GM23338 (cell line): ENCODE data around the gene PGBD4. TPM values are rescaled to one million over a fixed set of nuclear protein-coding genes. Genes with fewer than 3 reads are reported as not detected.

ENCODE experiments used
- ATAC-seq: fragments of 200-7000 bp; cut with Tn5 transposase; 3 replicates; pipeline ENCODE4 v1.9.1; 2020
- DNase-seq: peaks from one replicate; pipeline ENCODE4 v3.0.0-alpha.2; 2015; ENCODE audit warnings: low spot score
- H2AFZ ChIP-seq: fragments of 200-600 bp; sonication (generic); 2 replicates; pipeline ENCODE4 v1.8.0; 2016; ENCODE audit warnings: antibody characterized with exemption, mild to moderate bottlenecking, moderate library complexity
- H3F3A ChIP-seq: fragments of 200-600 bp; sonication (generic); replicated peaks from 2 replicates; pipeline ENCODE4 v1.8.0; 2017; ENCODE audit warnings: antibody characterized with exemption, mixed run types, low read depth
- H3K27ac ChIP-seq: fragments of 200-600 bp; sonication (generic); 2 replicates; pipeline ENCODE4 v1.6.1; 2016; ENCODE audit warnings: low read depth
- H3K27me3 ChIP-seq: fragments of 200-600 bp; sonication (generic); 2 replicates; pipeline ENCODE4 v1.8.0; 2016; ENCODE audit warnings: mild to moderate bottlenecking, mixed run types, moderate library complexity; ENCODE audit not compliant: insufficient read depth
- H3K36me3 ChIP-seq: fragments of 200-600 bp; sonication (generic); 2 replicates; pipeline ENCODE4 v1.8.0; 2016; ENCODE audit warnings: mild to moderate bottlenecking; ENCODE audit not compliant: insufficient read depth
- H3K4me1 ChIP-seq: fragments of 200-600 bp; sonication (generic); 2 replicates; pipeline ENCODE4 v1.8.0; 2016; ENCODE audit warnings: mild to moderate bottlenecking, moderate library complexity; ENCODE audit not compliant: insufficient read depth
- H3K4me2 ChIP-seq: fragments of 200-600 bp; sonication (generic); 2 replicates; pipeline ENCODE4 v1.7.1; 2017; ENCODE audit warnings: mixed run types
- H3K4me3 ChIP-seq: fragments of 200-600 bp; sonication (generic); 2 replicates; pipeline ENCODE4 v1.6.1; 2016; ENCODE audit warnings: mixed run types
- H3K79me2 ChIP-seq: fragments of 200-600 bp; sonication (generic); replicated peaks from 2 replicates; pipeline ENCODE4 v1.8.0; 2017; ENCODE audit warnings: mild to moderate bottlenecking; ENCODE audit not compliant: insufficient read depth
- H3K9me2 ChIP-seq: fragments of 200-600 bp; sonication (generic); 2 replicates; pipeline ENCODE4 v1.8.0; 2017; ENCODE audit not compliant: insufficient read depth
- H4K20me1 ChIP-seq: fragments of 200-600 bp; sonication (generic); replicated peaks from 2 replicates; pipeline ENCODE4 v1.8.0; 2017; ENCODE audit warnings: mild to moderate bottlenecking; ENCODE audit not compliant: insufficient read depth
- H3K27ac Mint-ChIP-seq: 2 replicates; pipeline ENCODE4 v1.8.0; 2020; ENCODE audit warnings: inconsistent platforms, mild to moderate bottlenecking, moderate library complexity, mixed read lengths
- H3K27me3 Mint-ChIP-seq: 3 replicates; pipeline ENCODE4 v1.8.0; 2022; ENCODE audit warnings: low read depth, mild to moderate bottlenecking, moderate library complexity, mixed read lengths, inconsistent platforms; ENCODE audit not compliant: insufficient read depth, poor library complexity
- H3K36me3 Mint-ChIP-seq: 3 replicates; pipeline ENCODE4 v1.8.0; 2021; ENCODE audit warnings: low read depth, mild to moderate bottlenecking, inconsistent platforms, moderate library complexity, mixed read lengths
- H3K4me1 Mint-ChIP-seq: 3 replicates; pipeline ENCODE4 v1.8.0; 2020; ENCODE audit warnings: mild to moderate bottlenecking, inconsistent platforms, mixed read lengths
- H3K4me3 Mint-ChIP-seq: 3 replicates; pipeline ENCODE4 v1.8.0; 2021; ENCODE audit warnings: moderate library complexity, mild to moderate bottlenecking, inconsistent platforms, mixed read lengths
- H3K9me3 Mint-ChIP-seq: 3 replicates; pipeline ENCODE4 v1.8.0; 2020; ENCODE audit warnings: moderate library complexity, mild to moderate bottlenecking, inconsistent platforms, mixed read lengths
- CREB1 ChIP-seq: fragments of 250-450 bp; sonication (Bioruptor Pico); IDR thresholded peaks from 2 replicates; pipeline ENCODE4 v1.5.0; 2020; ENCODE audit warnings: low read depth, mild to moderate bottlenecking, moderate library complexity
- CTCF ChIP-seq, 2 experiments: fragments of 200-600 bp in 1 of 2; sonication (generic) in 1 of 2; conservative IDR thresholded peaks; 2 replicates each; pipeline versions ENCODE4 v1.5.1 to v1.6.1; 2016 to 2017; ENCODE audit warnings: antibody characterized with exemption in 2 of 2, low read depth in 2 of 2, mild to moderate bottlenecking in 2 of 2, moderate library complexity in 1 of 2
- EZH2 ChIP-seq: fragments of 200-600 bp; sonication (generic); IDR thresholded peaks from one replicate; pipeline ENCODE4 v1.8.0; 2017; ENCODE audit warnings: antibody characterized with exemption, mild to moderate bottlenecking, low read depth; ENCODE audit not compliant: unreplicated experiment
- EZH2phosphoT487 ChIP-seq: fragments of 200-600 bp; sonication (generic); IDR thresholded peaks from one replicate; pipeline ENCODE4 v1.8.1; 2018; ENCODE audit warnings: antibody characterized with exemption; ENCODE audit not compliant: unreplicated experiment
- JUNB ChIP-seq: IDR thresholded peaks from one replicate; pipeline ENCODE4 v1.6.1; 2016; ENCODE audit warnings: antibody characterized with exemption; ENCODE audit not compliant: unreplicated experiment
- NANOG ChIP-seq: IDR thresholded peaks from 2 replicates; pipeline ENCODE4 v1.6.1; 2016; ENCODE audit warnings: antibody characterized with exemption, borderline replicate concordance
- POLR2AphosphoS5 ChIP-seq: IDR thresholded peaks from 2 replicates; pipeline ENCODE4 v1.6.1; 2016; ENCODE audit warnings: antibody characterized with exemption, low read depth
- STAT1 ChIP-seq: IDR thresholded peaks from one replicate; pipeline ENCODE4 v1.6.1; 2016; ENCODE audit warnings: antibody characterized with exemption; ENCODE audit not compliant: unreplicated experiment
- ZNF114 ChIP-seq: fragments of 250-450 bp; sonication (Bioruptor Pico); IDR thresholded peaks from 2 replicates; pipeline ENCODE4 v1.5.0; 2020; ENCODE audit warnings: mild to moderate bottlenecking, moderate library complexity
- ZNF331 ChIP-seq: fragments of 250-450 bp; sonication (Bioruptor Pico); IDR thresholded peaks from 2 replicates; pipeline ENCODE4 v1.5.0; 2020; ENCODE audit warnings: low read depth, mild to moderate bottlenecking, moderate library complexity
- polyA plus RNA-seq: library from polyadenylated mRNA; unstranded; fragments of >200 nt; fragmentation: Nextera tagmentation; extraction: Ambion mirVana; gene quantifications from 2 replicates; pipeline ENCODE4 v1.2.1, GENCODE V29; 2016
- total RNA-seq: library from RNA; depleted of rRNA; stranded (reverse); fragments of >200 nt; shearing (Covaris generic); gene quantifications from 2 replicates; pipeline ENCODE4 v1.2.3, GENCODE V29; 2014
- TF ChIP-seq, protein P1 (sequence below): fragments of 250-450 bp; sonication (Bioruptor Pico); IDR thresholded peaks from 2 replicates; pipeline ENCODE4 v1.5.0; 2020; ENCODE audit warnings: mild to moderate bottlenecking, moderate library complexity
- TF ChIP-seq, protein P2 (sequence below): IDR thresholded peaks from one replicate; pipeline ENCODE4 v1.6.1; 2018; ENCODE audit warnings: antibody characterized with exemption; ENCODE audit not compliant: unreplicated experiment

Gene PGBD4
- total and polyA plus RNA-seq, 2 experiments from 2014 or later, result 0.50 to 0.66 TPM

DNA sequence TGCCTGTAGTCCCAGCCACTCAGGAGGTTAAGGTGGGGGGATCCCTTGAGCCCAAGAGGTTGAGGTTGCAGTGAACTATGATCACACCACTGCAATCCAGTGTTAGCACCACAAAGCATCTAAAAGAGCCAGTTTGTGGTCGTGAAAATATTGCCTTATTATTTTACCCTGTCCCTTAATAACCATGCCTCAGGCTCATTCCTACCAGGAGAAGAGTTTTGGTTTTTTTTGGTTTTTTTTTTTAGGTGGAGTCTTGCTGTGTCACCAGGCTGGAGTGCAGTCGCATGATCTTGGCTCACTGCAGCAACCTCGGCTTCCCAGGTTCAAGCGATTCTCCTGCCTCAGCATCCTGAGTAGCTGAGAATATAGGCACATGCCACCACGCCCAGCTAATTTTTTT, 45.0 kb upstream of the PGBD4 start (continued):
- TF ChIP-seq CTCF (conservative IDR thresholded peaks at IDR 0.05; ENCODE audit: low read depth in 2 of 2) (no peak), JUNB (no peak), NANOG (no peak)
- TF ChIP-seq, protein P1, sequence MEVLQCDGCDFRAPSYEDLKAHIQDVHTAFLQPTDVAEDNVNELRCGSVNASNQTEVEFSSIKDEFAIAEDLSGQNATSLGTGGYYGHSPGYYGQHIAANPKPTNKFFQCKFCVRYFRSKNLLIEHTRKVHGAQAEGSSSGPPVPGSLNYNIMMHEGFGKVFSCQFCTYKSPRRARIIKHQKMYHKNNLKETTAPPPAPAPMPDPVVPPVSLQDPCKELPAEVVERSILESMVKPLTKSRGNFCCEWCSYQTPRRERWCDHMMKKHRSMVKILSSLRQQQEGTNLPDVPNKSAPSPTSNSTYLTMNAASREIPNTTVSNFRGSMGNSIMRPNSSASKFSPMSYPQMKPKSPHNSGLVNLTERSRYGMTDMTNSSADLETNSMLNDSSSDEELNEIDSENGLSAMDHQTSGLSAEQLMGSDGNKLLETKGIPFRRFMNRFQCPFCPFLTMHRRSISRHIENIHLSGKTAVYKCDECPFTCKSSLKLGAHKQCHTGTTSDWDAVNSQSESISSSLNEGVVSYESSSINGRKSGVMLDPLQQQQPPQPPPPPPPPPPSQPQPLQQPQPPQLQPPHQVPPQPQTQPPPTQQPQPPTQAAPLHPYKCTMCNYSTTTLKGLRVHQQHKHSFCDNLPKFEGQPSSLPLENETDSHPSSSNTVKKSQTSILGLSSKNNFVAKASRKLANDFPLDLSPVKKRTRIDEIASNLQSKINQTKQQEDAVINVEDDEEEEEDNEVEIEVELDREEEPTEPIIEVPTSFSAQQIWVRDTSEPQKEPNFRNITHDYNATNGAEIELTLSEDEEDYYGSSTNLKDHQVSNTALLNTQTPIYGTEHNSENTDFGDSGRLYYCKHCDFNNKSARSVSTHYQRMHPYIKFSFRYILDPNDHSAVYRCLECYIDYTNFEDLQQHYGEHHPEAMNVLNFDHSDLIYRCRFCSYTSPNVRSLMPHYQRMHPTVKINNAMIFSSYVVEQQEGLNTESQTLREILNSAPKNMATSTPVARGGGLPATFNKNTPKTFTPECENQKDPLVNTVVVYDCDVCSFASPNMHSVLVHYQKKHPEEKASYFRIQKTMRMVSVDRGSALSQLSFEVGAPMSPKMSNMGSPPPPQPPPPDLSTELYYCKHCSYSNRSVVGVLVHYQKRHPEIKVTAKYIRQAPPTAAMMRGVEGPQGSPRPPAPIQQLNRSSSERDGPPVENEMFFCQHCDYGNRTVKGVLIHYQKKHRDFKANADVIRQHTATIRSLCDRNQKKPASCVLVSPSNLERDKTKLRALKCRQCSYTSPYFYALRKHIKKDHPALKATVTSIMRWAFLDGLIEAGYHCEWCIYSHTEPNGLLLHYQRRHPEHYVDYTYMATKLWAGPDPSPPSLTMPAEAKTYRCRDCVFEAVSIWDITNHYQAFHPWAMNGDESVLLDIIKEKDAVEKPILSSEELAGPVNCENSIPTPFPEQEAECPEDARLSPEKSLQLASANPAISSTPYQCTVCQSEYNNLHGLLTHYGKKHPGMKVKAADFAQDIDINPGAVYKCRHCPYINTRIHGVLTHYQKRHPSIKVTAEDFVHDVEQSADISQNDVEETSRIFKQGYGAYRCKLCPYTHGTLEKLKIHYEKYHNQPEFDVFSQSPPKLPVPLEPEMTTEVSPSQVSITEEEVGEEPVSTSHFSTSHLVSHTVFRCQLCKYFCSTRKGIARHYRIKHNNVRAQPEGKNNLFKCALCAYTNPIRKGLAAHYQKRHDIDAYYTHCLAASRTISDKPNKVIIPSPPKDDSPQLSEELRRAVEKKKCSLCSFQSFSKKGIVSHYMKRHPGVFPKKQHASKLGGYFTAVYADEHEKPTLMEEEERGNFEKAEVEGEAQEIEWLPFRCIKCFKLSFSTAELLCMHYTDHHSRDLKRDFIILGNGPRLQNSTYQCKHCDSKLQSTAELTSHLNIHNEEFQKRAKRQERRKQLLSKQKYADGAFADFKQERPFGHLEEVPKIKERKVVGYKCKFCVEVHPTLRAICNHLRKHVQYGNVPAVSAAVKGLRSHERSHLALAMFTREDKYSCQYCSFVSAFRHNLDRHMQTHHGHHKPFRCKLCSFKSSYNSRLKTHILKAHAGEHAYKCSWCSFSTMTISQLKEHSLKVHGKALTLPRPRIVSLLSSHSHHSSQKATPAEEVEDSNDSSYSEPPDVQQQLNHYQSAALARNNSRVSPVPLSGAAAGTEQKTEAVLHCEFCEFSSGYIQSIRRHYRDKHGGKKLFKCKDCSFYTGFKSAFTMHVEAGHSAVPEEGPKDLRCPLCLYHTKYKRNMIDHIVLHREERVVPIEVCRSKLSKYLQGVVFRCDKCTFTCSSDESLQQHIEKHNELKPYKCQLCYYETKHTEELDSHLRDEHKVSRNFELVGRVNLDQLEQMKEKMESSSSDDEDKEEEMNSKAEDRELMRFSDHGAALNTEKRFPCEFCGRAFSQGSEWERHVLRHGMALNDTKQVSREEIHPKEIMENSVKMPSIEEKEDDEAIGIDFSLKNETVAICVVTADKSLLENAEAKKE (CRISPR knock-in tag), result no peak

DNA sequence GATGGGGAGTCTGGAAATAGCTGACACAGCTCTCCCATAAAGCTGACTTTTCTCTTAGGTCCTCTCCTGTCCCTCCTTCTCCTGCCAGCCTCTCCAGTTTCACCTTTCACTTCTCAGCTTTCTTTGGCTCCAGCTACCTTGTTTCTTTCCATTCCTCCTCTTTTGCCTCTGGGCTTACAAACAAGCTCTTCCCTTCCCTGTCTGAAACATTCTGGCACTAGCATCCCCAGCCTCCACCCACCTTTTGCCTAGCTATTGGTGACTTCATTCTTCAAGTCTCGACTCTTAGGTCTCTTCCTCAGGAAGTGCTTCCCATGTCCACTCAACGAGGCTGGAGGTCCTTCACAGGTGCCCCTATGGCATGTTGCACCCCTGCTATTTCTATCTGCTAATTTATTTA, 42.4 kb upstream of the PGBD4 start:
- H3K27ac ChIP-seq, result no peak overlapping the region
- H2AFZ ChIP-seq, result no peak overlapping the region
- Mint-ChIP-seq H3K4me3 (no peak overlapping the region), H3K4me1 (no peaks in the 10 kb centered on the region), H3K9me3 (no peaks in the 10 kb centered on the region), H3K36me3 (no peaks in the 10 kb centered on the region), H3K27ac (no peak overlapping the region), H3K27me3 (no peaks in the 10 kb centered on the region)
- no peak overlapping the region for H3K4me2 ChIP-seq
- no peaks in the 10 kb centered on the region for H3K36me3 ChIP-seq
- H3K4me1 ChIP-seq, result no peaks in the 10 kb centered on the region
- no peaks in the 10 kb centered on the region for H3K79me2 ChIP-seq
- ATAC-seq, result no peak
- no peaks in the 10 kb centered on the region for H3K27me3 ChIP-seq
- no peak for DNase-seq
- H4K20me1 ChIP-seq, result no peaks in the 10 kb centered on the region
- H3F3A ChIP-seq, result no peaks in the 10 kb centered on the region
- H3K4me3 ChIP-seq, result no peak overlapping the region
- no peaks in the 10 kb centered on the region for H3K9me2 ChIP-seq
- TF ChIP-seq ZNF114 (CRISPR knock-in tag) (no peak), CTCF (conservative IDR thresholded peaks at IDR 0.05; ENCODE audit: low read depth in 2 of 2) (no peak), POLR2AphosphoS5 (no peak), CREB1 (CRISPR knock-in tag) (no peak), EZH2 (no peak), NANOG (no peak), STAT1 (no peak), ZNF331 (CRISPR knock-in tag) (no peak), JUNB (no peak), EZH2phosphoT487 (no peak)
- TF ChIP-seq, protein P2, sequence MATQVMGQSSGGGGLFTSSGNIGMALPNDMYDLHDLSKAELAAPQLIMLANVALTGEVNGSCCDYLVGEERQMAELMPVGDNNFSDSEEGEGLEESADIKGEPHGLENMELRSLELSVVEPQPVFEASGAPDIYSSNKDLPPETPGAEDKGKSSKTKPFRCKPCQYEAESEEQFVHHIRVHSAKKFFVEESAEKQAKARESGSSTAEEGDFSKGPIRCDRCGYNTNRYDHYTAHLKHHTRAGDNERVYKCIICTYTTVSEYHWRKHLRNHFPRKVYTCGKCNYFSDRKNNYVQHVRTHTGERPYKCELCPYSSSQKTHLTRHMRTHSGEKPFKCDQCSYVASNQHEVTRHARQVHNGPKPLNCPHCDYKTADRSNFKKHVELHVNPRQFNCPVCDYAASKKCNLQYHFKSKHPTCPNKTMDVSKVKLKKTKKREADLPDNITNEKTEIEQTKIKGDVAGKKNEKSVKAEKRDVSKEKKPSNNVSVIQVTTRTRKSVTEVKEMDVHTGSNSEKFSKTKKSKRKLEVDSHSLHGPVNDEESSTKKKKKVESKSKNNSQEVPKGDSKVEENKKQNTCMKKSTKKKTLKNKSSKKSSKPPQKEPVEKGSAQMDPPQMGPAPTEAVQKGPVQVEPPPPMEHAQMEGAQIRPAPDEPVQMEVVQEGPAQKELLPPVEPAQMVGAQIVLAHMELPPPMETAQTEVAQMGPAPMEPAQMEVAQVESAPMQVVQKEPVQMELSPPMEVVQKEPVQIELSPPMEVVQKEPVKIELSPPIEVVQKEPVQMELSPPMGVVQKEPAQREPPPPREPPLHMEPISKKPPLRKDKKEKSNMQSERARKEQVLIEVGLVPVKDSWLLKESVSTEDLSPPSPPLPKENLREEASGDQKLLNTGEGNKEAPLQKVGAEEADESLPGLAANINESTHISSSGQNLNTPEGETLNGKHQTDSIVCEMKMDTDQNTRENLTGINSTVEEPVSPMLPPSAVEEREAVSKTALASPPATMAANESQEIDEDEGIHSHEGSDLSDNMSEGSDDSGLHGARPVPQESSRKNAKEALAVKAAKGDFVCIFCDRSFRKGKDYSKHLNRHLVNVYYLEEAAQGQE, result no peak
